Loucy (cell line): ENCODE results near the gene ADCYAP1.

Experiments used
- H2AFZ ChIP-seq: fragments of 200-600 bp; sonication (generic); 2 replicates; pipeline ENCODE4 v1.6.0; 2016; ENCODE audit warnings: antibody characterized with exemption, mild to moderate bottlenecking, low read length, moderate library complexity
- H3F3A ChIP-seq: fragments of 200-600 bp; 2 replicates; pipeline ENCODE4 v1.6.0; 2016; ENCODE audit warnings: antibody characterized with exemption, low read depth, mild to moderate bottlenecking
- H3K27me3 ChIP-seq: fragments of 200-600 bp; sonication (generic); 2 replicates; pipeline ENCODE4 v1.6.1; 2014; ENCODE audit warnings: low read length, mild to moderate bottlenecking; ENCODE audit not compliant: insufficient read depth, poor library complexity, severe bottlenecking
- H3K36me3 ChIP-seq: fragments of 200-600 bp; sonication (generic); 2 replicates; pipeline ENCODE4 v1.6.1; 2016; ENCODE audit warnings: low read length; ENCODE audit not compliant: insufficient read depth
- H3K4me1 ChIP-seq: fragments of 200-600 bp; sonication (generic); 2 replicates; pipeline ENCODE4 v1.5.1; 2014; ENCODE audit warnings: low read length, mild to moderate bottlenecking; ENCODE audit not compliant: insufficient read depth, poor library complexity, severe bottlenecking
- H3K4me2 ChIP-seq: fragments of 200-600 bp; sonication (generic); 2 replicates; pipeline ENCODE4 v1.6.0; 2014; ENCODE audit warnings: antibody characterized with exemption, low read length, low read depth, mild to moderate bottlenecking; ENCODE audit not compliant: poor library complexity, severe bottlenecking
- H3K4me3 ChIP-seq: fragments of 200-600 bp; sonication (generic); 2 replicates; pipeline ENCODE4 v1.5.1; 2014; ENCODE audit warnings: low read length, mild to moderate bottlenecking, mixed read lengths; ENCODE audit not compliant: poor library complexity, severe bottlenecking
- H3K79me2 ChIP-seq: fragments of 200-600 bp; sonication (generic); 2 replicates; pipeline ENCODE4 v1.6.1; 2014; ENCODE audit warnings: low read length; ENCODE audit not compliant: insufficient read depth
- H3K9ac ChIP-seq: fragments of 200-600 bp; sonication (generic); 2 replicates; pipeline ENCODE4 v1.6.0; 2014; ENCODE audit warnings: mild to moderate bottlenecking, low read depth, low read length, moderate library complexity; ENCODE audit not compliant: poor library complexity, severe bottlenecking
- H3K9me2 ChIP-seq: fragments of 200-600 bp; sonication (generic); replicated peaks from 2 replicates; pipeline ENCODE4 v1.6.1; 2016; ENCODE audit warnings: low read depth, low read length, mixed read lengths
- H3K9me3 ChIP-seq: fragments of 200-600 bp; sonication (generic); 2 replicates; pipeline ENCODE4 v1.6.1; 2014; ENCODE audit warnings: mild to moderate bottlenecking, antibody characterized with exemption, low read length, low read depth; ENCODE audit not compliant: insufficient read depth
- H4K20me1 ChIP-seq: fragments of 200-600 bp; sonication (generic); 2 replicates; pipeline ENCODE4 v1.6.0; 2014; ENCODE audit warnings: antibody characterized with exemption, low read length, mild to moderate bottlenecking; ENCODE audit not compliant: insufficient read depth, poor library complexity, severe bottlenecking
- CTCF ChIP-seq: fragments of 200-600 bp; sonication (generic); conservative IDR thresholded peaks from 2 replicates; pipeline ENCODE4 v1.5.1; 2014; ENCODE audit warnings: mild to moderate bottlenecking, antibody characterized with exemption, low read length
- EZH2phosphoT487 ChIP-seq: fragments of 200-600 bp; IDR thresholded peaks from 2 replicates; pipeline ENCODE4 v1.6.1; 2018; ENCODE audit warnings: antibody characterized with exemption, mild to moderate bottlenecking, moderate library complexity, borderline replicate concordance

Gene ADCYAP1

GRCh38 chr18:886076-886475, 18.6 kb upstream of the ADCYAP1 start:
- Histone ChIP-seq H2AFZ (no peak overlapping the region), H3K36me3 (no peaks in the 10 kb centered on the region), H3K9me3 (no peaks in the 10 kb centered on the region; the same call in 1 of the 2 replicates), H3K4me2 (no peak overlapping the region), H3K4me1 (no peaks in the 10 kb centered on the region), H4K20me1 (no peaks in the 10 kb centered on the region), H3K9me2 (no peaks in the 10 kb centered on the region), H3K9ac (no peak overlapping the region), H3K27me3 (no peaks in the 10 kb centered on the region), H3F3A (no peaks in the 10 kb centered on the region), H3K79me2 (no peaks in the 10 kb centered on the region), H3K4me3 (no peak overlapping the region)
- no peak for TF ChIP-seq EZH2phosphoT487
- no peak for TF ChIP-seq CTCF

- no peak overlapping the region for H3K4me2 ChIP-seq
- no peak overlapping the region for H3K9ac ChIP-seq
- H3K79me2 ChIP-seq = no peaks in the 10 kb centered on the region
- H3K4me1 ChIP-seq = no peaks in the 10 kb centered on the region
- H3F3A ChIP-seq = no peaks in the 10 kb centered on the region
- H2AFZ ChIP-seq = no peak overlapping the region
- H4K20me1 ChIP-seq = no peaks in the 10 kb centered on the region
- H3K27me3 ChIP-seq = no peaks in the 10 kb centered on the region
- TF ChIP-seq CTCF (no peak), EZH2phosphoT487 (no peak)
- no peak overlapping the region for H3K4me3 ChIP-seq
- H3K36me3 ChIP-seq = no peaks in the 10 kb centered on the region
- no peaks in the 10 kb centered on the region; the same call in 1 of the 2 replicates for H3K9me3 ChIP-seq
- H3K9me2 ChIP-seq = no peaks in the 10 kb centered on the region
These were observed 17.0 kb upstream of the ADCYAP1 start for GRCh38 chr18:887716-888115.

GRCh38 chr18:892316-892715, 12.4 kb upstream of the ADCYAP1 start:
- H3K4me1 ChIP-seq = no peaks in the 10 kb centered on the region
- H3K27me3 ChIP-seq = no peaks in the 10 kb centered on the region
- H3K36me3 ChIP-seq = no peaks in the 10 kb centered on the region
- TF ChIP-seq EZH2phosphoT487 = no peak
- TF ChIP-seq CTCF = no peak
- H3K9ac ChIP-seq = no peak overlapping the region
- H3K4me2 ChIP-seq = no peak overlapping the region
- H3K9me2 ChIP-seq = no peaks in the 10 kb centered on the region
- no peaks in the 10 kb centered on the region; the same call in 1 of the 2 replicates for H3K9me3 ChIP-seq
- no peaks in the 10 kb centered on the region for H4K20me1 ChIP-seq
- H3K79me2 ChIP-seq = no peaks in the 10 kb centered on the region
- no peak overlapping the region for H3K4me3 ChIP-seq
- no peaks in the 10 kb centered on the region for H3F3A ChIP-seq
- no peak overlapping the region for H2AFZ ChIP-seq
